C1 segment of cervical spinal cord (tissue), 14 donors: ENCODE results near the gene CDH22.
A peak's percentile ranks its signal among the peaks of the same experiment; 100 is the strongest.

Experiments used
- DNase-seq, 14 donors: peaks; one replicate each; lab custom pipeline; 2025; lab: John Stamatoyannopoulos, UW

The CDH22 gene

DNA sequence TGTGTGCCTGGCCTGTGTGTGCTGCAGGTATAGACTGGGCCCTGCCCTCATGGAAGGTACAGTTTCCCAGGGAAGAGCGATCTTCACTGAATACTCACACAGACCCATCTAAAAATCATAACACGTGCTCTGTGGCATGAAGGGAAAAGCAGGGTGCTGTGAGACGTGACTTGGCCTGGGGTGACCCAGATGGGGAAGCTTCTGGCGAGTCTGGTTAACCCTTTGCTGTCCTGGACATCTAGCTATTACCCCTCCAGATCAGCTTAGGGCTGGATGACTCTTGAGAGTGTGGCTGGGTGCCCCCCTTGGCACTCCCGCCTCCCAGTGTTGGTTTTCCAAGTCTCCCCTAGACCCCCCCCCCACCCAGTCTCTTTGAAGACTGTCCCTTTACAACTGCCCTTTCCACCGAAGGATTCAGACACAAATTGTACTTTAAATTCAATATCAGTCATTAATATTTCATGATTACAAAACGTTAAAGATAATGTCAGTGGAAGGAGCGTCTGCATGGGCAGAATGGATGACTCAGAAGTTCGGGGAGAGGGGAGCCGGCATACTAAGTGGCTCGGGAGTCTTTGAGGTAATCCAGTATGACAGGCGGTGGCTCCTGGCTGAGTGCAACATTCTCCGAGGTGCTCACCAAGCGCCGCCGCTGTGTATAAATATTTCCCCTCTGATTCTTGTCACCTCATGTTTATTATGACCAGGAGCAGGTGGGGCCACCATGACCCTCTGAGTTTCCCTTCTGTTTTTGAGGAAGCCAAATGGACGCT lies 112.8 kb downstream of the CDH22 start:
- no peak for DNase-seq

DNA sequence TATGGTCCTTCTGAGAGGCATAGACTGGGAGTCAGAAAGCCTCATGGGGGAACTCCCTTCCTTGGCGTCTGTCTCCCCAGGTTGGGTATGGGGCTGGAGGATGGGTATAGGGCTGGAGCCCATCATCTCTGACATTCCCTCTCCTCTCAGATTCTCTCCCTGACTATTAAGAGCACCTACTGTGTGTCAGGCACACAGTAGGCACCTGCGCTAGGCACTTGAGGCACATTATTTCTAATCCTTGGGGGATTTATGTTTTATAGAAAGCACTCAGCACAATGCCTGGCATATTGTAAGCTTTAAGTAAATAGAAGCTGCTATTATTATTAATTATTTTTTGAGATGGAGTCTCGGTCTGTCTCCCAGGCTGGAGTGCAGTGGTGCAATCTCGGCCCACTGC lies 113.9 kb downstream of the CDH22 start:
- DNase-seq, result no peak

DNA sequence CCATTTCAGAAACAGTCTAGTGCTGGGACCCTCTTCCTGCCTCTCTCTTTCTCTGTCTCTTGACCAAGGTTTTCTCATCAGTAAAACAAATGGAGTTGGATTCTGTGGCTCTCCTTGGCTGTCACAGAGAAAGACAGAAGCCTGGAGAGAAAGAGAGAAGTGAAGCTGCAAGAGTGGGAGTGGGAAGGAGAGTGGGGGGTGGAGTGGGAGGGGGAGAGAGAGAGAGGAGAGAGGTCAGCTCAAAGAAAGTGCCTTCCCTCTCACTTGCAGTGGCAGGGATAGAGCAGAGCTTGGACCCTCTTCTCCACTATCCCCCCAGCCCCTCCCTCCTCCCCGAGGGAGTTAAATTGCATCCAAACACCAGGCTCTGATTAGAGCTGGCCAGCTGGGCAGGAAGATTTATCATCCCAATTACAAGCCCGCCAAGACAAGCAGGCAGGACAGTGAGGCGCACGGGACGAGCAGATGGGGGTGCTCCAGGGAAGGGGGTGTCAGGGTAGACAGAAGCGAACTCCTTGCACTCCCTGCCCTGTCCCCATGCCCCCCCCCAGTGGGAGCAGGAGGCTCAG lies 115.8 kb downstream of the CDH22 start:
- DNase-seq, result no peak

DNA sequence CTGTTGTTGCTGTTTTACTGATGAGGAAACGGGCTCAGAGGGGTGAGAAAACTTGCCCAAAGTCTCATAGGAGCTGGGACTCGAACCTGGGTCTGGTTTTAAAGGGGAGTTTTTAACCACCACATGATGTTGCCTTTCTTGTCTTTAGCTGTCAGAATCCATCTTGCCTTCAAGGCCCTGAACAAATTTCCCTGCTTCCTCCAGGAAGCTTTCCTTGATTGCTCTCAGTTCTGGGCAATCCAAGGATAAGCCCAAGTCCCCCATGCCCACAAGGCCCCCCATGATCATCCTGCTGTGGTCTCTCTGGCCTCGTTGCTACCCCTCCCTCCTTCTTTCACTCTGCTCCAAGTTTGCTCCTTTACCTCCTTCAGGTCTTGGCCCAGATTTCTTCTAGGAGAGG lies 116.7 kb downstream of the CDH22 start:
- no peak for DNase-seq

DNA sequence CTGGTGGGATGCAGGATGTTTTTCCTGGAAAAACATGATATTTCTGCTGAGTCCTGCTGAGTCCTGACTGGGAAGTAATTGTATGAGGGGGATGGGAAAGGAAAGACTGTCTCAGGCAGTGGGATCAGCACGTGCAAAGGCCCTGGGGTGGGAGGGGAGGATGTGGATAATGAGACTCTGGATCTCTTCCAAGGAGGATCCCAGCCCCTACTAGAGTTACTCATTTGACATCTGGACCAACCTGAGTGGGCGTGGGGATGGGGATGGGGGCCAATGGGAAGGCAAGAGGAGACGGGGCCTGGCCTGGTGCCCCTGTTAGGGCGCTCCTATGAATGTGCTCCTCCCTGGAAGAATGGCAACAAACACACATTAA lies 117.1 kb downstream of the CDH22 start:
- no peak for DNase-seq

DNA sequence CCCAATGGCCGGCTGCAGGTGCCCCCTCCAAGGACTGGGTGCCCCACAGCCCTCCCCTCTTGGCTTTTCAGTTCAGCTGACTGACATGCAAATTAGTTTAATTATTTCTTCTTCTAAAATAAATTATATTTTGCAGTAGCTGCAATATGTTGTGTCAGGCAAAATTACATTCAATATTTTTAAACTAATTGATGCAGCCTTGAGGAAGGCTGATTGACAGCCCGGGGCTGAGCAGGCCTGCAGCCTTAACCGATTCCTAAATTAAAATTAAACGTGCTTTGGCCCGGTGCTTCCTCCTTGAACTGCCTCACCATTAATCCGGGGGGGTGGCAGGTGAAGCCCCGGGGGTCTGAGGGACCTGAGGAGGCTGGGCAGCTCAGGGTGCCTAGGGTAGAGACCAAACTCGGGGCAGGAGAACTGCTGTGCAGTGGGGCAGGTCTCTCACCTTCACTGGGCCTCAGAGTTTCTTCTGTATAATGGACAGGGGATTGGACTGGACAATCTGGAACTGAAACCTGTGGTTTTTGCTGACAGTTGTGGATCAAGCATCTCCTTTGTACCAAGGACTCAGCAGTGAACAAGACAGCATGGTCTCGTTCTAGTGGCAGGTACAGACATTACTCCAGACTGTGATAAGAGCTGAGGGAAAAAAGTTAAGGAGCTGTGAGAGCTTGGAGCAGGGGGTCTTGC lies 117.7 kb downstream of the CDH22 start:
- no peak for DNase-seq

DNA sequence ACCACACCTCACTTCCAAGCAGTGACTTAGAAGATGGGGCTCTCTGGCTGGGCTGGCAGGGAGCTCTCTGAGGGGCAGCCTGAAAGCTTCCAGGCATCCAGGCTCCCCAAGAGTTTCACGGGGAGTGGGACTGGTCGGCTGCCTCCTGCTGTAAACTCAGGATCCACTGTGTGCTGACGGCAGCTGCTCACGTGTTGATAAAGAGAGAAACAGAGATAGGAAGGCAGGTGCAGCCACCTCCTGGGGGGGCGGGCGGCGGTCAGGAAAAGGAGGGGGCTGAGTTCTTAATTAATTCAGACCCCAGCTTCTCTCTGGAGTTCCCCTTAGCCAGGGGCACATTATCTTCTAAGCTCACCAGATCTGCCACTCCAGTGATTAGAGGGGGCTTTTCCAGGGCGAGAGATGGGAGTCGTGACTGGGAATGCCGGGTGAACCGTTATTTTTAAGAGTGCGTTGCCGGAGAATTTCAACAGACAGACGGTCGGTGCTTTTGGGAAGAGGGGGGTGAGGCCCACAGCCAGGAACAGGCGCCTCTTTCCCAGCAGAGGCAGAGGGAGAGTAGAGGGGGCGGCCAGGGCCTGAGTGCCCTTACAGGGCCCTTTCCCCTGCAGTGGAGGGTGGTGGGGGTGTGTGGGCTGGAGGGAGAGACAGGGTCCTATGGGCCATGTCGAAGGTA lies 119.3 kb downstream of the CDH22 start:
- peak in 1 of 14 donors; percentile 60 for DNase-seq

DNA sequence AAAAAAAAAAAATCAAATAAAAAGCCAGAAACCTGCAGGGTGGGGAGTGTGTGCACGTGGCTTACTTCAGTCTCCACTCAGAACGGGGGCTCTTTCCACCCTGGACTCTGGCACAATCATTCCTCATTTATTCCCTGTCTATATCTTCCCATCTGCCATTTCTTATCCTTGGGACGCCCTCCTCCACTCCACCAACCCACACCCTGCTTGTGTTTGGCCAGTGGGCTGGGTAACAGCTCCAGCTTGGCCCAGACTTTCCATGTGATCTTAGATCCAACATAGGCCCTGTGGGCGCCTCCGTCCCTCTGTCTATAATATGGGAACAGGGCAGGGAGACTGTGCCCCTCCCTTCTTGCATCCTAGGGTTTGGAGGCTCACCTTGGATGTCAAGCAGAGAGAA lies 122.1 kb downstream of the CDH22 start:
- no peak for DNase-seq

DNA sequence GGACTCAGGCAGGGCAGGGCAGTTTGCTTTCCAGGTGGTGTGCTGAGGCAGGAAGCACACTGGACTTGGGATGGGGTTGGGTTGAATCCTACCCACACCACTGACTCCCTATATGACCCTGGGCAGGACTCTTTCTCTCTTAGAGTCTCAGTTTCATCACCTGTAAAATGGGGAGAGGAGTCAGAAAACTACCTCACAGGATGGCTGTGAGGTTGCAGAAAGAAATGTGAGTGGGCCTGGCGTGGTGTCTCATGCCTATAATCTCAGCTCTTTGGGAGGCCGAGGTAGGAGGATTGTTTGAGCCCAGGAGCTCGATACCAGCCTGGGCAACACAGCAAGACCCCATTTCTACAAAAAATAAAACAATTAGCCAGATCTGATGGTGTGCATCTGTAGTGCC lies 122.9 kb downstream of the CDH22 start:
- DNase-seq, result no peak

DNA sequence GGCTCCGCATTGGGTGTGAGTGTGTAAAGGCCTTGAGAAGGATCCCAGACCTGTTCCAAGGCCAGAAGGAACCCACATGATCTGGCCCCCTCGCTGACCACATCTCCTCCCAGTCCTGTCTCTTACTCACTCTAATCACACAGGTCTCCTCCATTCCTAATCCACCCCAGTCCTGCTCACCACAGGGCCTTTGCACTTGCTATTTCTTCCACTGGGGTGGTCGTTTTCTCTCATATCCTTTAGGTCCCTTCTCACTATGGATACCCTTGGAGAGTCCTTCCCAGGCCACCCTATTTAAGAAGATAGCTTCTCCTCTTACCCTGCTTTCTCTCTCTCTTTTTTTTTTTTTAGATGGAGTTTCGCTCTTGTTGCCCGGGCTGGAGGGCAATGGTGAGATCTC lies 124.5 kb downstream of the CDH22 start:
- DNase-seq, result no peak

DNA sequence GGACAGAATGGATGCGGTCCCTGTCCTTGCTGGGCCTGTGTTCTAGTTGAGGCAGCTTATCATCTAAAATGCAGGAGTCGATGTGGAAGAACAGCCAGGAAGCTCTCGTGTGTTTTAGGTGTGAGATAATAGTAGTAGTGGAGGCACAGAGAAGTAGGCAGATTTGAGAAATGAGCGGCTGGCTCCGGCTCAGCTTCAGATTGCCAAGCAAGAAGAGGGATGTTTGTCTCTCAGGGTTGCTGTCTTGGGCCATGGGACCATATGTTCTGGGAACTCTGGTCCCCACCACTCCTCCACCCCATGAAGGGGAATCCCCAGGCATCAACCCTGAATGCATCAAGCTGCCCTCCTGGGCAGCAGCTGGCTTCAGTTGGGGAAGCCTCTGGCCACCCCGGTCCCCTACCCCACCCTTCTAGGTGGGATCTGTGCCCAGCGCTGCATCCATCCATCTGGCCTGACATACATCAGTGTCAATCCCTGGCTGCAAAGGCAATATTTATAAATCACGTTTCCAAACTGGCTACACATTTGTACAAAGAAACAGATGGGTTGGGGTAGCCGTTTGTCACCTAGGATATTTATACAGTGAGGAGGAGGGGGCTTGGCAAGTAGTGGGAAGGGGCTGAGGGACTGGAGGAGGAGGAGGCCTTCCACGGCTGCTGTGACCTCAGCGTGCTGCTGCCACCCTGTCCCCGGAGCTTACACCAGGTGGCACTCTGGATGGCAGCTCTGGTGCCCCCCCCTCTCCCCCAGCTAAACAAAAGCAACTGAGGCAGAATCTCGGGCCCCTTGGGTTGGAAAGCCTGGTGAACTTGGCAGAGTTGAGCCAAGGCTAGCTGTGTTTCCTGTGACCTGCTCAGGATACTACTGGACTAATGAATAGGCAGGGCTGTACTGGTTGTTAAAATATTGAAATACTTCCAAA lies 125.8 kb downstream of the CDH22 start:
- DNase-seq, result peak in 1 of 14 donors; percentile 78

DNA sequence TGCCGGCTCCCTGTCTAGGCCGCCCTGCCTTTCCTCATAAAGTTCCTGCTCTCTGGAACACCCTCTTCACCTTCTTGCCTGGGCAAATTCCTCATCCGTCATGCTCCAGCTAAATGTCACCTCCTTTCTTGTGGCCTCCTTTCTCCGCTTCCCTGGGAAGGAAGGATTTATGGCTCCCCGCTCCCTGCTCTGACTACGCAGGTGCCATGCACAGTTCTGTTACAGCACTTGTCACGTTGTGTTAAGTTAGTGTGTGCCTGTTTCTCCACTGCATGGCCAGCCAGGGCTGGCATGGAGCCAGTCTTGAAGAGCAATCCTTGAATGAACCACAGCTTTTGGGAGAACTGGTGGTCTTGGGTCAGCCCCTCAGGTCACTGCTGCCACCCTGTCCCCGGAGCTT lies 128.4 kb downstream of the CDH22 start:
- peak in 1 of 14 donors; percentile 30 for DNase-seq

DNA sequence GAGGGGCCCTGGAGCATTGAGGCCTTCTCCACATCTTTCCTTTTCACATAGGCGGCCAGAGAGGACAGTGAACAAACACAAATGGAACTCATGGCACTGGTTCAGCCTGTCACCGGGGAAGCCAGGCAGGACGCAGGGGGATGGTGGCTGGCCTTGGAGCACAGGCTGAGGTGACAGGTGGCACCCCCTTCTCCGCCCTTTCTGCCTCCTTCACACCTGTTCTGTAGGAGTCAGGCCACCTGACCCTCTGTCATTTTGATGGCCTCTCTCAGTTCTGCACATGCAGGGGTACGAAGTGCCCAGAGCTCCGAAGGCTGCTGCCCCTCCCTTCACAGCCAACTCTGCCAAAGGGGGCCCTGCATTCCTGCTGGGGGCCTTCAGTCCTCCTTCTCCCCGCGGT lies 129.4 kb downstream of the CDH22 start:
- DNase-seq, result peak in 2 of 14 donors; percentile 16 to 91

DNA sequence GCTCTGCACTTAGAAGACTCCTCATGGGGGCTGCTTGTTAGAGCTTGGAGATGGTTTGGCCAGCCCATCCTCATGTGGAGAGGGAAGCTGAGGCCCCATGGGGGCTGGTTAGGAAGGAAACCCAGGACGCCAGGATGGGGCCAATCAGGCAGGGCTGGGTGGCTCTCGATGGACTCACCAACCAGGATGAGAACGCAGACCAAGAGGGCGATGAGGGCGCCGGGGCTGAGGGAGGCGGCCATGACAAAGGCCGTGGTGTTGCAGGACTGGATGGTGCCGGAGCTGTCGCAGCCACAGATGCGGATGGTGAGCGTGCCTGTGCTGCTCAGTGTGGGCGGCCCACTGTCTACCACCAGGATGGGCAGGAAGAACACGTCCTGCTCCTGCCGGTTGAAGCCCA lies 130.5 kb downstream of the CDH22 start:
- no peak for DNase-seq

DNA sequence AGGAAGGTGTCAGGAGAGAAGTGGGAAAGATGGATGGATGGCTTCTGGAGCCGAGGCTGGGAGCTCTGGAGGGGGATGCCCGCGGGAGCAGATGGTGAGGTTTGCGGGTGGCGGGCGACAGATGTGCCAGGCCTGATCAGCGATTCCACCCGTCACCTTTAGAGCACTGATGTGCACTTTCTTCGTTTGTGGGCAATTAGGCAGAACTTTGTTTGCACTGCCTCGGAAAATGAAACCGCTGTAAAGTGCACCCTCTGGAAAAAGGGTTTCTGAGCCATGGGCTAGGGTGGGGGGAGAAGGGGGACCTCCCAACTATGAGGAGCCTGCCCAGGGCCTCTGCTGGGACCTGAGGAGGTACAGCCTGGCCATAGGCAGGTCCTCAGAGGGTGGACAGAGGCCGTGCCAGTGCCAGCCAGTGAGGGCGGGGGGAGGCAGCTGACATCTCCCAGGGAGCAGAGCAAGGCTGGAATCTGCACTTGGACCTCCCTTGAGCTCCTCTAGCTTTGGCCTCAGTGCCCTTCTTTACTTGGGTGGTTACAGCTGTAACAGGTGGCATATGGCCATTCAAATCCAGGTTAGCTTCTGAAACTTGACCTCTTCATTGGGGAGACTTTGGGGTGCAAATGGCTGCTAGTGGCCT lies 131.4 kb downstream of the CDH22 start:
- no peak for DNase-seq

DNA sequence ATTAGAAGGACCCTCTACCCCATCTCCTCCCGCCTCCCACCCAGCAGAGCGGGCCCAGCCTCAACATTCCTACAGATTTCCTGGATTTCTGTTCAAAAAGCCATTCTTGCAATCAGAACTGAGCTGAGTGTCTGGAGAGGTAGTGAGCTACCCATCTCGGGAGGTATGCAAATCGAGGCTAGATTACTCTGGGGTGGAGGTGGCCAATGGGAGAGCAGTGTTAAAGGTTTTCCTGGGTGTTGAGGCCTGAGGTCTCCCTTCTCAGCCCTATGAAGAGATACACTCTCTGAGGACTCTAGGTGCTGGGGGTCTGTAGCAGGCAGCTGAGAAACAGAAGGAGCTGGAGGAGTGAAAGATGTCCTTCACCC lies 133.2 kb downstream of the CDH22 start:
- no peak for DNase-seq

DNA sequence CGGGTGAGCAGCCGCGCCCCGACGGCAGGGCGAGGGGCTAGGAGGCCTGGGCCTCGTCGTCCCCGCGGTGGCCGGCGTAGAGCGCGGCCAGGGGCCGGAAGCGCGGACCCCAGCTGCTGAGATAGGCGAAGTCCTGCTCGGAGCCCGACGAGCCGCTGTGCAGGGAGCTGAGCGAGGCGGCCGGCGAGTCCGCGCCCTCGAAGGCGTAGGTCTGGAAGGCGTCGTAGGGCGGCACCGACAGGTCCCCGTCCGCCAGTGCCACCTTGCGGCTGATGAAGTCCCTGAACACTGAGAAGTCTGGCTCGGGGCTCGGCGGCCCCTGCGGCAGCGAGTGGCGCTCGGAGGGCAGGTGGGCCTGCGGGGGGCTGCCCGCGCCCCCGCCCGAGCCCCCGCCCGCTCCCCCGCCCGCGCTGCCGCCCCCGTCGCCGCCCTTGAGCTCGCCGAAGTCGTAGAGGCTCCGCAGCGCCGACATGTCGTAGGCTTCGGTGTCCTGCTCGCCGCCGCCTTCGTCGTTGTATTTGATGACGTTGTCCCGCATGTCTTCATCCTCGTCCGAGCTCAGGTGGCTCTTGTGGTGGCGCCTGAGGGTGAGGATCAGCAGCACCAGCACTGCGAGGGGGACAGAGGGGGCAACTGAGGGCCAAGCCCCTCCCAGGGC lies 133.7 kb downstream of the CDH22 start:
- peak in 4 of 14 donors; percentile 0 to 26 (median 1) for DNase-seq

DNA sequence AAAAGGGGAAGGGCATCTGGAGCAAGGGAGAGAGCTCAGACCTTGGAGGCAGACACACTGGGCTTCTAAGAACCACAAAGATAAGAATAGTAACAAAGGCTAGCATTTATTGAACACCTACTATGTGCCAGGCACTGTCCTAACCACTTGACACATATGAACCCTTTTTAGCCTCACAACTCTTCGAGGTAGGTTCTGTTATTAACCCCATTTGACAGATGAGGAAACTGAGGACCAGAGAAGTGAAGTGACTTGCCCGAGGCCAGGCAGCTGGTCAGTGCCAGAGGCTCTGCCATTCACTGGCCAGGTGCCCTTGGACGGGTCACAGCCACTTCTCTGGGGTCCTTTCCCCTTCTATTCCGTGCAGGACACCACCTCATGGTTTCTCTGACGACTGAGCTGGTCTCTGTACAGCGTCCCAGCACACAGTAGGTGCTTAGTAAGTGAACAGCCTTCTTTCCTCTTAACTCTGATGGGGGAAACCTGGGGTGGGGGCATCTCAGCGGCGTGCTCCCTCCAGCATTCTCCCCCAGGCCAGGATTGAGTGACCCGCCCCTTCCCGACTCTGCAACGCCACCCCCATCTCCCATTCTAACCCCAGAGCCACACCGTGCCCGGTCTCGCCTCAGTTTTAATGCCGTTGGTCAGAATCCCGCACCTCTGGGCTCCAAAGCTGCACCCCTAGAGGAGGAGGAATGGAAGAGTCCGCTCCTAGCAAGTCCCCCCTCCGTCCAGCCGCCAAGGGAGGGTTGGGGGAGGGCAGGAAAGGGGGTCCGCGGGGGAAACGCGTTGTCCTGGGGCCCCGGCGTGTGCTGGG lies 134.4 kb downstream of the CDH22 start:
- no peak for DNase-seq

DNA sequence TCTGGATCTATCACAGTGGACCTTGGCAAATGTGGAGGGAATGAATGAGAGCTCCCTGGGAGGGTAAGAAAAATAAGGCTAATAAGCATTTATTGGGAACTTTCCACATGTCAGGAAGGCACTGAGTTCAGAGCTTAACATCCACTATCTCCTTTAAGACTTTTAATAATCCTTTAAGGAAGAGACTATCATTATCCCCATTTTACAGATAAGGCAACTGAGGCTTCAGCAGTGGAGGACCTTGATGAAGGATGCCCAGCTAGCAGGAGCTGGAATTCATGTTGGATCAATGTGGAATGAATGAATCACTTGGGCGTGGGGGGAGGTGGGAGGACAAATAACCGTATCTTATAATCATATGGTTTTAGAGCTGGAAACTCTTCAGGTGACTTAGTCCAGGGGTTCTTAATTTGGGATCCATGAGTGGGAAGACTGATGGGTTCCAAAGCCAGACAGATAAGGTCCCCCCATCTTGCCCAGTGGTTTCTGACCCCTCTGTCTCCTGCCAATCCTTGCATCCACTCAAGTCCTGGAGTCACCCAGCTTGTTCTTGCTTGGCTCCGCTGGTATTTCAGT lies 135.2 kb downstream of the CDH22 start:
- DNase-seq, result no peak
